Astrocyte of the cerebellum (primary cell): ENCODE results near the gene ST6GALNAC4.

Source experiments
- DNase-seq: peaks from one replicate; pipeline ENCODE4 v3.0.0-alpha.2; 2011; ENCODE audit warnings: low read depth
- H3K4me3 ChIP-seq: 2 replicates; pipeline ENCODE4 v1.5.1; 2011; ENCODE audit warnings: mild to moderate bottlenecking, low read depth, low read length, moderate library complexity
- CTCF ChIP-seq: IDR thresholded peaks from 2 replicates; pipeline ENCODE4 v1.5.1; 2012; ENCODE audit warnings: low read length, low read depth, moderate library complexity, mild to moderate bottlenecking; ENCODE audit errors: missing control alignments
- in situ Hi-C: cut with HindIII; loops from 2 replicates; pipeline ENCODE4 v1.10.0; 2017; ENCODE audit warnings: low sequenced_read_pairs

The ST6GALNAC4 gene

GRCh38 chr9:127921557-127922120 lies 4.8 kb upstream of the ST6GALNAC4 start:
- TF ChIP-seq CTCF: peak; percentile 72
- in situ Hi-C loops: no loop called here
- H3K4me3 ChIP-seq: no peak overlapping the region
- no peak for DNase-seq

GRCh38 chr9:127920794-127921193 lies 4.0 kb upstream of the ST6GALNAC4 start:
- DNase-seq: no peak
- H3K4me3 ChIP-seq: no peak overlapping the region
- TF ChIP-seq CTCF: no peak
- in situ Hi-C loops: no loop called here

GRCh38 chr9:127919253-127919815 lies 2.5 kb upstream of the ST6GALNAC4 start:
- DNase-seq: peak; percentile 94
- no peak overlapping the region for H3K4me3 ChIP-seq
- in situ Hi-C loops: no loop called here
- no peak for TF ChIP-seq CTCF

GRCh38 chr9:127918183-127919107 lies 1.6 kb upstream of the ST6GALNAC4 start:
- in situ Hi-C loops: no loop called here
- no peak for TF ChIP-seq CTCF
- no peak overlapping the region for H3K4me3 ChIP-seq
- no peak for DNase-seq

- in situ Hi-C loops: no loop called here
- no peak for TF ChIP-seq CTCF
- H3K4me3 ChIP-seq: no peak overlapping the region
- DNase-seq: no peak
These were observed 762 bp upstream of the ST6GALNAC4 start for GRCh38 chr9:127917603-127918002.

GRCh38 chr9:127915801-127916719 lies 781 bp downstream of the ST6GALNAC4 start:
- TF ChIP-seq CTCF: no peak
- in situ Hi-C loops: no loop called here

More at GRCh38 chr9:127915801-127916719, 781 bp downstream of the ST6GALNAC4 start:
- H3K4me3 ChIP-seq: peak overlapping the region; percentile 50
- DNase-seq: no peak
